ENCODE data around the gene MTF2. TPM values are rescaled to one million over a fixed set of nuclear protein-coding genes. Genes with fewer than 3 reads are reported as not detected.
A peak's percentile ranks its signal among the peaks of the same experiment; 100 is the strongest.

Gene MTF2
- total and polyA plus RNA-seq, 4 donors = 3.2 to 17.8 (median 12.6) TPM

GRCh38 chr1:93078203-93078602 lies 880 bp upstream of the MTF2 start:
- peak overlapping the region; percentile 82 to 90 for H3K27ac ChIP-seq (ENCODE audit: low read depth in 1 of 2, low read length in 2 of 2)
- WGBS = 18% methylated on average over 3 of the region's 3 CpGs

GRCh38 chr1:93078638-93078985 lies 471 bp upstream of the MTF2 start:
- Histone ChIP-seq H3K9me3 (ENCODE audit: control insufficient read depth in 4 of 4, low read length in 3 of 4) (no peaks in the 10 kb centered on the region), H3K4me1 (ENCODE audit: control insufficient read depth in 4 of 4, insufficient read depth in 4 of 4, low read length in 3 of 4) (peaks cover 0 to 24% (median 22%) of the 10 kb centered on the region in 4 donors), H3K4me3 (ENCODE audit: low read depth in 1 of 3, low read length in 3 of 3) (peak overlapping the region; percentile 56 to 89 (median 82)), H3K27me3 (ENCODE audit: control insufficient read depth in 4 of 4, insufficient read depth in 4 of 4, low read length in 3 of 4) (no peaks in the 10 kb centered on the region), H3K9ac (ENCODE audit: low read depth in 1 of 2, low read length in 2 of 2) (peak overlapping the region; percentile 93 to 99), H3K36me3 (ENCODE audit: control insufficient read depth in 4 of 4, insufficient read depth in 3 of 4, low read depth in 1 of 4, low read length in 3 of 4) (no peaks in the 10 kb centered on the region), H3K27ac (ENCODE audit: low read depth in 1 of 2, low read length in 2 of 2) (peak overlapping the region; percentile 82 to 90)
- no peak for DNase-seq (ENCODE audit: low spot score)
- no peak for TF ChIP-seq CTCF (IDR thresholded peaks at IDR 0.05; ENCODE audit: low read depth, low read length, missing input control)
- WGBS = 3% methylated on average over 7 of the region's 7 CpGs

More at GRCh38 chr1:93078203-93078602, 880 bp upstream of the MTF2 start:
- Histone ChIP-seq H3K4me3 (ENCODE audit: low read depth in 1 of 3, low read length in 3 of 3) (peak overlapping the region; percentile 56 to 89 (median 82)), H3K27me3 (ENCODE audit: control insufficient read depth in 4 of 4, insufficient read depth in 4 of 4, low read length in 3 of 4) (no peaks in the 10 kb centered on the region), H3K4me1 (ENCODE audit: control insufficient read depth in 4 of 4, insufficient read depth in 4 of 4, low read length in 3 of 4) (peaks cover 0 to 23% (median 21%) of the 10 kb centered on the region in 4 donors), H3K36me3 (ENCODE audit: control insufficient read depth in 4 of 4, insufficient read depth in 3 of 4, low read depth in 1 of 4, low read length in 3 of 4) (no peaks in the 10 kb centered on the region), H3K9ac (ENCODE audit: low read depth in 1 of 2, low read length in 2 of 2) (peak overlapping the region; percentile 93 to 99), H3K9me3 (ENCODE audit: control insufficient read depth in 4 of 4, low read length in 3 of 4) (no peaks in the 10 kb centered on the region)
- TF ChIP-seq MAX (IDR thresholded peaks at IDR 0.05) (no peak), EGR1 (IDR thresholded peaks at IDR 0.05; ENCODE audit: low read depth in 2 of 2) (no peak), HNF4G (IDR thresholded peaks at IDR 0.05) (no peak), RAD21 (IDR thresholded peaks at IDR 0.05) (no peak), YY1 (IDR thresholded peaks at IDR 0.05) (no peak), CTCF (IDR thresholded peaks at IDR 0.05; ENCODE audit: low read depth, low read length, missing input control) (no peak)
- TF ChIP-seq, protein P1, sequence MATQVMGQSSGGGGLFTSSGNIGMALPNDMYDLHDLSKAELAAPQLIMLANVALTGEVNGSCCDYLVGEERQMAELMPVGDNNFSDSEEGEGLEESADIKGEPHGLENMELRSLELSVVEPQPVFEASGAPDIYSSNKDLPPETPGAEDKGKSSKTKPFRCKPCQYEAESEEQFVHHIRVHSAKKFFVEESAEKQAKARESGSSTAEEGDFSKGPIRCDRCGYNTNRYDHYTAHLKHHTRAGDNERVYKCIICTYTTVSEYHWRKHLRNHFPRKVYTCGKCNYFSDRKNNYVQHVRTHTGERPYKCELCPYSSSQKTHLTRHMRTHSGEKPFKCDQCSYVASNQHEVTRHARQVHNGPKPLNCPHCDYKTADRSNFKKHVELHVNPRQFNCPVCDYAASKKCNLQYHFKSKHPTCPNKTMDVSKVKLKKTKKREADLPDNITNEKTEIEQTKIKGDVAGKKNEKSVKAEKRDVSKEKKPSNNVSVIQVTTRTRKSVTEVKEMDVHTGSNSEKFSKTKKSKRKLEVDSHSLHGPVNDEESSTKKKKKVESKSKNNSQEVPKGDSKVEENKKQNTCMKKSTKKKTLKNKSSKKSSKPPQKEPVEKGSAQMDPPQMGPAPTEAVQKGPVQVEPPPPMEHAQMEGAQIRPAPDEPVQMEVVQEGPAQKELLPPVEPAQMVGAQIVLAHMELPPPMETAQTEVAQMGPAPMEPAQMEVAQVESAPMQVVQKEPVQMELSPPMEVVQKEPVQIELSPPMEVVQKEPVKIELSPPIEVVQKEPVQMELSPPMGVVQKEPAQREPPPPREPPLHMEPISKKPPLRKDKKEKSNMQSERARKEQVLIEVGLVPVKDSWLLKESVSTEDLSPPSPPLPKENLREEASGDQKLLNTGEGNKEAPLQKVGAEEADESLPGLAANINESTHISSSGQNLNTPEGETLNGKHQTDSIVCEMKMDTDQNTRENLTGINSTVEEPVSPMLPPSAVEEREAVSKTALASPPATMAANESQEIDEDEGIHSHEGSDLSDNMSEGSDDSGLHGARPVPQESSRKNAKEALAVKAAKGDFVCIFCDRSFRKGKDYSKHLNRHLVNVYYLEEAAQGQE (IDR thresholded peaks at IDR 0.05) = no peak
- no peak for DNase-seq (ENCODE audit: low spot score)

GRCh38 chr1:93079685-93080141 lies 630 bp downstream of the MTF2 start:
- Histone ChIP-seq H3K36me3 (ENCODE audit: control insufficient read depth in 4 of 4, insufficient read depth in 3 of 4, low read depth in 1 of 4, low read length in 3 of 4) (no peaks in the 10 kb centered on the region), H3K9me3 (ENCODE audit: control insufficient read depth in 4 of 4, low read length in 3 of 4) (no peaks in the 10 kb centered on the region), H3K4me3 (ENCODE audit: low read depth in 1 of 3, low read length in 3 of 3) (peak overlapping the region; percentile 56 to 92 (median 82)), H3K27ac (ENCODE audit: low read depth in 1 of 2, low read length in 2 of 2) (peak overlapping the region; percentile 82 to 90), H3K4me1 (ENCODE audit: control insufficient read depth in 4 of 4, insufficient read depth in 4 of 4, low read length in 3 of 4) (peaks cover 0 to 24% (median 22%) of the 10 kb centered on the region in 4 donors), H3K9ac (ENCODE audit: low read depth in 1 of 2, low read length in 2 of 2) (peak overlapping the region; percentile 83 to 91), H3K27me3 (ENCODE audit: control insufficient read depth in 4 of 4, insufficient read depth in 4 of 4, low read length in 3 of 4) (no peaks in the 10 kb centered on the region)
- peak; percentile 50 for DNase-seq (ENCODE audit: low spot score)
- under 1% methylated on average over 13 of the region's 13 CpGs for WGBS
- TF ChIP-seq NR2F2 (IDR thresholded peaks at IDR 0.05) (no peak), RAD21 (IDR thresholded peaks at IDR 0.05) (no peak), ATF3 (IDR thresholded peaks at IDR 0.05) (no peak), MAX (IDR thresholded peaks at IDR 0.05) (no peak), HNF4G (IDR thresholded peaks at IDR 0.05) (no peak), EGR1 (IDR thresholded peaks at IDR 0.05; ENCODE audit: low read depth in 2 of 2) (no peak), GABPA (IDR thresholded peaks at IDR 0.05 in 1 of 2, conservative IDR thresholded peaks at IDR 0.05 in 1 of 2) (no peak), TAF1 (conservative IDR thresholded peaks at IDR 0.05) (no peak), HNF4A (conservative IDR thresholded peaks at IDR 0.05) (no peak), YY1 (IDR thresholded peaks at IDR 0.05) (no peak), JUND (IDR thresholded peaks at IDR 0.05) (no peak)
- TF ChIP-seq, protein P1 (IDR thresholded peaks at IDR 0.05) = no peak

Data from liver (tissue), 9 donors.